GM12878 (cell line): ENCODE measurements around the gene POMT1.

Experiments
- EZH2 ChIP-seq: IDR thresholded peaks from 2 replicates; pipeline ENCODE4 v1.6.1; 2012; ENCODE audit warnings: low read depth, mild to moderate bottlenecking, control low read depth, inconsistent platforms, low read length, borderline replicate concordance; ENCODE audit not compliant: control insufficient read depth
- MTA3 ChIP-seq: IDR thresholded peaks from 2 replicates; pipeline ENCODE4 v1.6.1; 2012; ENCODE audit warnings: low read length, inconsistent platforms, borderline replicate concordance
- POLR2A ChIP-seq: IDR thresholded peaks from 2 replicates; pipeline ENCODE4 v1.6.1; 2011; ENCODE audit warnings: low read depth, mild to moderate bottlenecking, low read length
- REST ChIP-seq: IDR thresholded peaks from 2 replicates; pipeline ENCODE4 v1.6.1; 2012; ENCODE audit warnings: mild to moderate bottlenecking, low read depth, low read length
- STAT1 ChIP-seq: fragments of 450-650 bp; conservative IDR thresholded peaks from 2 replicates; pipeline ENCODE4 v1.6.1; 2014; ENCODE audit warnings: antibody characterized with exemption, mild to moderate bottlenecking
- TF ChIP-seq, protein P1 (sequence below): IDR thresholded peaks from 2 replicates; pipeline ENCODE4 v1.6.1; 2011; ENCODE audit warnings: low read depth, mild to moderate bottlenecking, low read length, moderate library complexity, borderline replicate concordance; ENCODE audit errors: extremely low read depth

DNA sequence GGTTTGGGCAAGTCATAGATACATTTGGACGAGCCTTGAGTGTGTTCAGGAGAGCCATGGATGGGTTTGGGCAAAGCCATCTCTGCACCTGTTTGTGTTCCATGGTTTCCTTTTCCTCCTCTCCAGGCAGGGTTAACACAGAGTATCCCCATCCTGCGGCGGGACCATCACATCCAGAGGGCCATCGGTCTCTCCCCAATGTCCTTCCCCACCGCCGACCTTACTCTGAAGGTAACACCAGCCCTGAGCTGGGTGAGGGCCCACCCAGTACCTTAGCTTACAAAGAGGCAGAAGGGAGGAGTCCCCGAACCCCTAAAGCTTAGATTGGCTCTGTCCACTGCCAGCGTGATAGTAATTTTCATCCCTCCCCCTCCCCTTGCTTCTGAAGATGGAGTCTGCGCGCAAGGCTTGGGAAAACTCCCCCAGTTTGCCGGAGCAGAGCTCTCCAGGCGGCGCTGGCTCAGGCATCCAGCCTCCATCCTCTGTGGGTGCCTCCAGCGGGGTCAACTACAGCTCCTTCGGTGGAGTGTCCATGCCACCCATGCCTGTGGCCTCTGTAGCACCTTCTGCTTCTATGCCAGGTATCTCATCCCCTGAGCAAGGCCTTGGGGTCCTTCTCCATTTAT, 18.0 kb upstream of the POMT1 start:
- TF ChIP-seq, protein P1, sequence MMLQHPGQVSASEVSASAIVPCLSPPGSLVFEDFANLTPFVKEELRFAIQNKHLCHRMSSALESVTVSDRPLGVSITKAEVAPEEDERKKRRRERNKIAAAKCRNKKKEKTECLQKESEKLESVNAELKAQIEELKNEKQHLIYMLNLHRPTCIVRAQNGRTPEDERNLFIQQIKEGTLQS, result no peak
- TF ChIP-seq REST (no peak), EZH2 (no peak), STAT1 (no peak), MTA3 (no peak), POLR2A (no peak)
